ENCODE measurements around the gene RASL12.

The RASL12 gene

DNA sequence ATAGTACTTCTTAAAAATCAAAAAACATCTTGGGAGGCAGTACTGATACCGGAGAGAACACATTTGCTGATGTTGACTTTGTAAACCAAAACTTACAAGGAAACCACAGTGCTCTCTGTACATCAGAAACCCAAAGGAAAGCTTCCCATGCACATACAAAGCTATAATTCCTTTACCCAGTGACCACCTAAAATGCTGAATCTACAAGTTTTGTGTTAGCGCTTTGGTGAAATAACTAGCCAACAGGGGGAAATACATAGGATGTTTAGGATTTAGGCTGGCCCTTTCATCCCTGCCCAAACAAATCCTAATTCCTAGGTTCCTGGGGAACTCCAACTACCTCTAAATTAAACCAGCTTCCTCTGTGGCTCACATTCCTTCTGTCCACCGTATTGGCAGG, 62.8 kb downstream of the RASL12 start:
- TF ChIP-seq, protein P1, sequence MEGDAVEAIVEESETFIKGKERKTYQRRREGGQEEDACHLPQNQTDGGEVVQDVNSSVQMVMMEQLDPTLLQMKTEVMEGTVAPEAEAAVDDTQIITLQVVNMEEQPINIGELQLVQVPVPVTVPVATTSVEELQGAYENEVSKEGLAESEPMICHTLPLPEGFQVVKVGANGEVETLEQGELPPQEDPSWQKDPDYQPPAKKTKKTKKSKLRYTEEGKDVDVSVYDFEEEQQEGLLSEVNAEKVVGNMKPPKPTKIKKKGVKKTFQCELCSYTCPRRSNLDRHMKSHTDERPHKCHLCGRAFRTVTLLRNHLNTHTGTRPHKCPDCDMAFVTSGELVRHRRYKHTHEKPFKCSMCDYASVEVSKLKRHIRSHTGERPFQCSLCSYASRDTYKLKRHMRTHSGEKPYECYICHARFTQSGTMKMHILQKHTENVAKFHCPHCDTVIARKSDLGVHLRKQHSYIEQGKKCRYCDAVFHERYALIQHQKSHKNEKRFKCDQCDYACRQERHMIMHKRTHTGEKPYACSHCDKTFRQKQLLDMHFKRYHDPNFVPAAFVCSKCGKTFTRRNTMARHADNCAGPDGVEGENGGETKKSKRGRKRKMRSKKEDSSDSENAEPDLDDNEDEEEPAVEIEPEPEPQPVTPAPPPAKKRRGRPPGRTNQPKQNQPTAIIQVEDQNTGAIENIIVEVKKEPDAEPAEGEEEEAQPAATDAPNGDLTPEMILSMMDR (conservative IDR thresholded peaks at IDR 0.05; ENCODE audit: low read length), result no peak
- TF ChIP-seq EZH2phosphoT487 (IDR thresholded peaks at IDR 0.05; ENCODE audit: borderline replicate concordance), result no peak
- H3F3A ChIP-seq (ENCODE audit: low read depth), result no peaks in the 10 kb centered on the region
- no peaks in the 10 kb centered on the region for H3K27me3 ChIP-seq (ENCODE audit: insufficient read depth, low read length, poor library complexity, severe bottlenecking)
- H3K4me1 ChIP-seq (ENCODE audit: insufficient read depth, low read length, poor library complexity, severe bottlenecking), result no peaks in the 10 kb centered on the region
- no peak overlapping the region for H3K4me2 ChIP-seq (ENCODE audit: low read depth, low read length, poor library complexity, severe bottlenecking)
- no peaks in the 10 kb centered on the region for H3K9me3 ChIP-seq (ENCODE audit: insufficient read depth, low read depth, low read length)
- H3K36me3 ChIP-seq (ENCODE audit: insufficient read depth, low read length), result no peaks in the 10 kb centered on the region
- H2AFZ ChIP-seq (ENCODE audit: low read length), result no peak overlapping the region
- H3K9me2 ChIP-seq (replicated peaks; ENCODE audit: low read depth, low read length), result no peaks in the 10 kb centered on the region
- no peaks in the 10 kb centered on the region for H4K20me1 ChIP-seq (ENCODE audit: insufficient read depth, low read length, poor library complexity, severe bottlenecking)
- no peaks in the 10 kb centered on the region for H3K79me2 ChIP-seq (ENCODE audit: insufficient read depth, low read length)
- no peak overlapping the region for H3K9ac ChIP-seq (ENCODE audit: low read depth, low read length, poor library complexity, severe bottlenecking)
- no peak overlapping the region for H3K4me3 ChIP-seq (ENCODE audit: low read length, poor library complexity, severe bottlenecking)

Measured in Loucy (cell line).